Measurements from ENCODE around the gene CA14. TPM values are rescaled to one million over a fixed set of nuclear protein-coding genes. Genes with fewer than 3 reads are reported as not detected.

The CA14 gene
- total RNA-seq, 1 donor from 2014 or later: not detected

- no peak overlapping the region for H3K4me3 ChIP-seq (ENCODE audit: low read depth, low read length)
- DNase-seq (ENCODE audit: low read depth): no peak
- no peak for TF ChIP-seq CTCF (conservative IDR thresholded peaks at IDR 0.05; ENCODE audit: low read depth, low read length)
Observed at GRCh38 chr1:150261367-150261766, 3.8 kb downstream of the CA14 start.

- no peak for TF ChIP-seq CTCF (conservative IDR thresholded peaks at IDR 0.05; ENCODE audit: low read depth, low read length)
- DNase-seq (ENCODE audit: low read depth): no peak
- no peak overlapping the region for H3K4me3 ChIP-seq (ENCODE audit: low read depth, low read length)
Observed at GRCh38 chr1:150262388-150263320, 5.1 kb downstream of the CA14 start.

GRCh38 chr1:150263549-150263948 is 6.0 kb downstream of the CA14 start:
- TF ChIP-seq CTCF (conservative IDR thresholded peaks at IDR 0.05; ENCODE audit: low read depth, low read length): no peak
- no peak for DNase-seq (ENCODE audit: low read depth)
- no peak overlapping the region for H3K4me3 ChIP-seq (ENCODE audit: low read depth, low read length)

- TF ChIP-seq CTCF (conservative IDR thresholded peaks at IDR 0.05; ENCODE audit: low read depth, low read length): no peak
- H3K4me3 ChIP-seq (ENCODE audit: low read depth, low read length): peak overlapping the region; percentile 89
- DNase-seq (ENCODE audit: low read depth): no peak
Observed at GRCh38 chr1:150267896-150268295, 10.3 kb downstream of the CA14 start.

GRCh38 chr1:150268340-150268704 is 10.7 kb downstream of the CA14 start:
- DNase-seq (ENCODE audit: low read depth): no peak
- TF ChIP-seq CTCF (conservative IDR thresholded peaks at IDR 0.05; ENCODE audit: low read depth, low read length): no peak
- H3K4me3 ChIP-seq (ENCODE audit: low read depth, low read length): peak overlapping the region; percentile 89

GRCh38 chr1:150268705-150269403 is 11.3 kb downstream of the CA14 start, which contains the start of gene APH1A:
TSS of gene APH1A (minus strand) at chr1:150269016. CDS start at chr1:150268810, 206 bp downstream.
- H3K4me3 ChIP-seq (ENCODE audit: low read depth, low read length): peak within 1 kb of the TSS; percentile 89
- no peak for TF ChIP-seq CTCF (conservative IDR thresholded peaks at IDR 0.05; ENCODE audit: low read depth, low read length)
- peak; percentile 66 for DNase-seq (ENCODE audit: low read depth)

Data from epithelial cell of proximal tubule (primary cell).